Stimulated activated CD8-positive, alpha-beta memory T cell treated with anti-CD3 and anti-CD28 coated beads, Interleukin-15, amount 100 ng/mL, for 48 hours (primary cell): ENCODE results near the gene MGAT4C.
"Not testable (repeated sequence)": the region's sequence is repeated elsewhere in the genome, so short reads cannot be mapped to it uniquely, and the experiment has no call there.

Experiments used
- DNase-seq, 2 donors: peaks; one replicate each; pipeline ENCODE4 v3.0.0-alpha.2; 2020; ENCODE audit warnings: low read depth in 2 of 2

The MGAT4C gene

GRCh38 chr12:86256163-86256562 lies at the start of gene MGAT4C:
TSS of gene MGAT4C (minus strand) at chr12:86256391.
- no peak for DNase-seq

DNA sequence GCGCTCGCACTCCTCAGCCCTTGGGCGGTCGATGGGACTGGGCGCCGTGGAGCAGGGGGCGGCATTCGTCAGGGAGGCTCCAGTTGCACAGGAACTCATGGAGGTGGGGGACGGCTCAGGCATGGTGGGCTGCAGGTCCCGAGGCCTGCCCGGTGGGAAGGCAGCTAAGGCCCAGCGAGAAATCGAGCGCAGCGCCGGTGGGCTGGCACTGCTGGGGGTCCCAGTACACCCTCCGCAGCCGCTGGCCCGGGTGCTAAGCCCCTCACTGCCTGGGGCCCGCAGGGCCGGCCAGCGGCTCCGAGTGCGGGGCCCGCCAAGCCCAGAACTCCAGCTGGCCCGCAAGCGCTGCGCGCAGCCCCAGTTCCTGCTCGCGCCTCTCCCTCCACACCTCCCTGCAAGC lies 40.2 kb upstream of the MGAT4C start:
- DNase-seq: not testable (repeated sequence)

- no peak for DNase-seq
Measured at GRCh38 chr12:86293682-86294240, 37.6 kb upstream of the MGAT4C start.

GRCh38 chr12:86292480-86292879 lies 36.3 kb upstream of the MGAT4C start:
- no peak for DNase-seq

DNA sequence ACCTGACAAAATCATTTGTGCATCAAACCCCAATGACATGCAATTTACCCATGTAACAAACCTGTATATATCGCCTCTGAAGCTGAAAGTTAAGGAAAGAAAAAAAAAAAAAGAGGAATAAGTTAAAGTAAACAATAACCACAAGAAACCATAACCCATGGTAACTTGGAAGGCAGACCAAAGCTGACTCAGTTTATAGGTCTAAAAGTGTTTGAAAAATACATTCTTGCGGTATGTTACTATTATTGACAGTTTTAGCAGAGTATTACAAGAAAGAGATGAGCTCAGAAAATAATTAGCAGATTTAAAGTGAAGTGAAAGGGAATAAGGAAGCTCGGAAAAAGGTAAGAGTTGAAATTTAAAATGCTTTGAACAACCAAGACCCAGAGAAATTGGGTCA lies 34.4 kb upstream of the MGAT4C start:
- DNase-seq: no peak

- no peak for DNase-seq
Measured at GRCh38 chr12:86286119-86286518, 29.9 kb upstream of the MGAT4C start.

DNA sequence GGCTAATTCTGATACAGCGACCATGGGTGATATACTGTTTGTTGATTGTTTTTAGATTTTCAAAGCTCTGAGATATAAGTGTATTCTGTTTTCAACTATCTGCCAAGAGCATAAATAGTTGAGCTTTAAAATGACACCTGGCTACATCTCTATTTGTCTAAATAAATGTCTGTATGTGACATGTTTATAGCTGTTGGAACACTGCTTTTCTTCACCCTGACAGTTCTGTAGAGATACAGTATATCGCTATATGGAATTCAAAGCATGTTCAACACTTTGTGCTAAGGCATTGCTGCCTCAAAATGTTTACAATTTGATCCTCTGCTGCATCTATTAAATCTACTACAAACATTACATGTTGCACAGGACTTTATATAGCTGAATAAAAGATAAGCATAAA lies 27.4 kb upstream of the MGAT4C start:
- DNase-seq: no peak

- DNase-seq: no peak
Measured at GRCh38 chr12:86275356-86275755, 19.2 kb upstream of the MGAT4C start.

DNA sequence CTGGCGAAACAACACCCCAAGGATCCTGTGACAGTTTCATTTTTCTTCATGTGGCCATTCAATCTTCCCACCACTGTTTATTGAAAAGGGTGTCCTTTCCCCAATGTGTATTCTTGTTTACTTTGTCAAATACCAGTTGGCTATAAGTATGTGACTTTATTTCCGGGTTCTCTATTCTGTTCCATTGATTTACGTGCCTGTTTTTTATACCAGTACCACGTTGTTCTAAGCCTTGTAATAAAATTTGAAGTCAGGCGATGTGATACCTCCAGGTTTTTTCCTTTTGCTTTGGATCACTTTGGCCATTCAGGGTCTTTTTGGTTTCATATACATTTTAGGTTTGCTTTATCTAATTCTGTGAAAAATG lies 9.1 kb upstream of the MGAT4C start:
- no peak for DNase-seq

GRCh38 chr12:86264451-86265328 lies 8.5 kb upstream of the MGAT4C start:
- no peak for DNase-seq

DNA sequence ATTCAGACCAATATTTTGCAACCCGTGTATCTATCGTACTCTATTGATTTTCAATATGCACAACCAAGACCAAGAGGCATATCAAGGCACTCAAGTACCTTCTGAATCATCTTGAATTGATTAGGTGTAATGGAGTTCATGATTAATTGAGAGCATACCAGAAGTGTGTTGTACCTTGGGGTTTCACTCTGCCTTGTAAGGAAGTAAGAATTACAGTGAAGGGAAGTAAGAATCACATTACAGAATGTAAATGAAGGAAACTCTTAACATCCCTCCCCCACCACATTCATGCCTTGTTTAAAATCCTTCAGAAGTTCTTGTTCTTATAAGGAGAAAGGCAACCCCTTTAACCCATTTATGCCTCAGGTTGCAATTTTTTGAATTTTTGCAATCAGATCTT lies 5.4 kb upstream of the MGAT4C start:
- DNase-seq: no peak

GRCh38 chr12:86261142-86261541 lies 5.0 kb upstream of the MGAT4C start:
- no peak for DNase-seq

GRCh38 chr12:86260183-86260582 lies 4.0 kb upstream of the MGAT4C start:
- no peak for DNase-seq

DNA sequence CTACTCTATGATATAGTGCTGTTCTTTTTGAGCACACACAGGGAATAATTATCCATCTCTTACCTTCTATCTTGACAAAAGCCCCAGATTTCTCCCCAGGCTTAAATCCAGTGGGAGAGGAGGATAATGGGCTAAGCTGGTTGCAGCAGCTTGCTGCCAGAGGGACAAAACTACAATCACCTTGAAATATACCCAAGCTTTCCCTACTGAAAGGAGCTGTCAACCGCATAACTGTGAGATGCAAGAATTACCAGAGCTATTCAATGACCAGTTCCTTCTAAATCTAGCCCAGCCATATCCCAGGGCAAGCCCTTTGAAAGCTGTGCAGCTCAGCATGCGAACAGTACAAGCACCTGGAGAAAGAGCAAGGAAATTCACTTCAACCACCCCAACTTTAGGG lies 943 bp upstream of the MGAT4C start:
- DNase-seq: no peak

GRCh38 chr12:86254399-86255107 lies 1.6 kb downstream of the MGAT4C start:
- no peak for DNase-seq

DNA sequence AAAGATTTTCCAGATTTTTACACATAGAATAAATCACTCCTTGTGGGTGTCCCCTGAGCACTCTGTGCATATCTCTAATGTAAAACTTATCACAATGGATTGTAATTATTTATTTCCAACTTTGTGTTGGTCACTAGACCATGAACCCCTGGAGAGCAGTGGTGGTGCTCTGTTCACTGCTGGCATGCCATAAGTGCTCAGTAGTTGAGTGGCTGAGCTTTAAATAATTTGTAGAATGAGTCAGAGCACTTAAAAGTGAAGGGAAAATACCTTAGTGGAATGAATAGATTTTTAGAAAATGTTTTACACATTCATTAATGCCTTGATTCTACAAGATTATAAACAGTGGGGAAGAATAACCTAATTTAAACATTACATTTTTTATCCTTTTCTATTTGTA lies 6.3 kb downstream of the MGAT4C start:
- no peak for DNase-seq

GRCh38 chr12:86249276-86249675 lies 6.9 kb downstream of the MGAT4C start:
- DNase-seq: no peak

GRCh38 chr12:86247871-86248270 lies 8.3 kb downstream of the MGAT4C start:
- DNase-seq: no peak

DNA sequence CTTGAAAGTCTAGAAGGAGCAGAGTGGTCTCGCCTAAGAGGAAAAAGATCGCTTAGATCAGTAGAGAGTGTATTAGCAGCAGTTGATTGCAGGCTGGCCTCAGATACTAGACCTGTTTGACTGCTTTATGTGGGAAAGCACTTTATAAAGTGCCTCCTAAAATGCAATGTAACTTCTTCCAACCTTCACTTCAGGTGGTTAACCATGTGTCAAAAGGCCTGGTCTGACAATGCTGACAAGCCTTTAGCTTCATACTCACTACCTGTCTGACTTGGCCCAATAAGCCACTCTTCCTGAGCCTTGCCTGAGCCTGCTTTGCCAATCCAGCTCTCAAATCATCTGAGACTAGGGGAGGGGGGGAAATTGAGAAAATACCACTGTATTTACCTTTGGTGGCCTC lies 14.6 kb downstream of the MGAT4C start:
- DNase-seq: no peak

DNA sequence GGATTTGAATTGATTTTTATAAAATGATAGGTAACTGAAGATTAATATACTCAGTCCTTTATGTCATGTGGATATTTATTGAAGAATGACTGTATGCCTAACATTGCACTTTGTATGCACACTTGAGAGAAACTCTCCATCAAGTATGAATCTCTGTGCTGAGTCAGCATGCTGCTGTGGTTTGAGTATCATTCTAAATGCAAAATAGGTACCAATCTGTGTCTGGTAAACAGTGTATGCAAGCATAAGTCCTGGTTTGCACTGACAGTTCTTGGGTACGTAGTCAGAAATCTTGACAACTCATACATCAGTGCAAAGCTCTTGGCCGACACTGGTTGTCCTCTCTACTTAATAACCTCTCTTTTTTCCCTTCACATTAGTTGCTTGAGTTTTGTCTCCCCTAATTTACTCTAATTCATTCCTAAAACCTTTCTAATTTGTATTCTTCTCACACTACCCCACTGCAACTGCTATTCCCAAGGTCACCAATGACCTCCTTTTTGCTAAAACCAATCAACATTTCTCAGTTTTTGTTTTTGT lies 21.8 kb downstream of the MGAT4C start:
- no peak for DNase-seq

GRCh38 chr12:86233126-86233525 lies 23.1 kb downstream of the MGAT4C start:
- no peak for DNase-seq

DNA sequence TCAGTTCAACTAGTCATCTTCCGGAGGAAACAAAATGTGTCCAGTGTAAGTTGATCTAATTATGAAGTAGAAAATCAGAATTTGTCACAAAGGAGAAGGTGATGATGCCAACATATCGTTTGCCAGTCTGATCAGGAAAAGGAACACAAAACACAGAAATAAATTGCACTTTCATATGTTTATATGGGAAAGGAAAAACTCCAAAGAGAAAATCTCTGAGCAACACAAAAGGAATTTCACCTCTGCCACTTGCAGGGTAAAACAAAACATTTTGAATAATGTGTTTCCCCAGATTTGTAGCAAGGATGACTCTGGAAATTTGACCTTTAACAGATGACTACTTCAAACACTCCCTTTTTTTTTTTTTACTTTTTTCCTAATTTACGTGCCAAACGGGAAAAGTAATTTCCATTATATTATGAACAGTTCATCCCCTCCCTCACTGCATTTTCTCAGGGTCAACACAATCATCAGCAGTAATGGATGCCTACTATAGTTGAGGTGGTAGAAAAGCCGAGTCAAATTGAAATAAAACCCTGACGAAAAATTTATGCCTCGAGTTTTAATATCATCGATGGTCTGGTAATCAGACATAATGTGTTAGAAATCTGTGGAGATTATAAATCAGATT lies 25.6 kb downstream of the MGAT4C start:
- DNase-seq: no peak
